Activated CD4-positive, alpha-beta T cell treated with anti-CD3 and anti-CD28 coated beads for 36 hours (primary cell): ENCODE measurements around the gene PRKD2. TPM values are rescaled to one million over a fixed set of nuclear protein-coding genes. Genes with fewer than 3 reads are reported as not detected.

Experiments used
- ATAC-seq: fragments of 200-7000 bp; cut with Tn5 transposase; one replicate; pipeline ENCODE4 v1.10.0; 2021; ENCODE audit warnings: mild to moderate bottlenecking, moderate library complexity
- CTCF ChIA-PET: fragments of 350-600 bp; sonication (Branson Sonifier 250); formaldehyde crosslinking; loops from one replicate; lab custom pipeline; 2021; ENCODE audit warnings: antibody characterized with exemption; lab: Charles Lee
- POLR2A ChIA-PET: fragments of 350-600 bp; sonication (Branson Sonifier 250); formaldehyde crosslinking; loops from one replicate; lab custom pipeline; 2021; ENCODE audit warnings: antibody characterized with exemption, inconsistent platforms; lab: Charles Lee
- DNase-seq: peaks from one replicate; pipeline ENCODE4 v3.0.0-alpha.2; 2020
- H3K27ac Mint-ChIP-seq: one replicate; pipeline ENCODE4 v1.8.0; 2021; ENCODE audit warnings: mixed read lengths
- H3K27me3 Mint-ChIP-seq: one replicate; pipeline ENCODE4 v1.8.0; 2021; ENCODE audit warnings: mixed read lengths
- H3K36me3 Mint-ChIP-seq: one replicate; pipeline ENCODE4 v1.8.0; 2021; ENCODE audit warnings: low read depth, mixed read lengths
- H3K4me1 Mint-ChIP-seq: one replicate; pipeline ENCODE4 v1.8.0; 2021; ENCODE audit warnings: mixed read lengths
- H3K4me3 Mint-ChIP-seq: one replicate; pipeline ENCODE4 v1.8.0; 2021; ENCODE audit warnings: mild to moderate bottlenecking, moderate library complexity, mixed read lengths
- H3K9me3 Mint-ChIP-seq: one replicate; pipeline ENCODE4 v1.8.0; 2021; ENCODE audit warnings: low read depth, mixed read lengths
- intact Hi-C, 2 experiments: fragments of 100-400 bp; cut with DNase I in 1 of 2; cut with micrococcal nuclease in 1 of 2; formaldehyde crosslinking; loops; one replicate each; pipeline versions ENCODE4 v1.14.2 to v1.15.1; 2022 to 2024; cut with DNase I, micrococcal nuclease
- total RNA-seq, 2 experiments: library from RNA; stranded (reverse); gene quantifications; one replicate each; pipeline ENCODE4 v1.2.3, GENCODE V29; 2021

Gene PRKD2
- total RNA-seq, 2 experiments from 2014 or later, result 76.0 to 78.3 TPM

DNA sequence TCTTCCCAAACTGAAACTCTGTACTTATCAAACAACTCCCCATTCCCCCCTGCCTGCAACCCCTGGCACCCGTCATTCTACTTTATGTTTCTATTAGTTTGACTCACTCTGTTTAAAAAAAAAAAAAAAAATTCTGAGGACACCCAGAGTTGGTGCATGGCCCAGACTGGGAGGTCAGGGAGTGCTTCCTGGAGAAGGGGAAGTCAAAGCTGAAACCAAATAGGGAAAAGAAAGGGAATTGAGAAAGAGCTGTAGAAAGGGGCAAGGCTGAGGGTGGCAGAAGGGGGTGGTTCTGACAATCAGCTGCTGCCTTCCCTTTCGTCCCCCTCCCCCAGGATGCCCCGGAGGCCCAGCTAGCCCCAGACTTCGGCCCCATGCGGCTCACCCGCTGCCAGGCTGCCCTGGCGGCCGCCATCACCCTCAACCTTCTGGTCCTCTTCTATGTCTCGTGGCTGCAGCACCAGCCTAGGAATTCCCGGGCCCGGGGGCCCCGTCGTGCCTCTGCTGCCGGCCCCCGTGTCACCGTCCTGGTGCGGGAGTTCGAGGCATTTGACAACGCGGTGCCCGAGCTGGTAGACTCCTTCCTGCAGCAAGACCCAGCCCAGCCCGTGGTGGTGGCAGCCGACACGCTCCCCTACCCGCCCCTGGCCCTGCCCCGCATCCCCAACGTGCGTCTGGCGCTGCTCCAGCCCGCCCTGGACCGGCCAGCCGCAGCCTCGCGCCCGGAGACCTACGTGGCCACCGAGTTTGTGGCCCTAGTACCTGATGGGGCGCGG lies 38.4 kb upstream of the PRKD2 start:
- Mint-ChIP-seq H3K4me1 (peaks cover 5% of the 10 kb centered on the region), H3K36me3 (peaks cover 9% of the 10 kb centered on the region), H3K4me3 (no peak overlapping the region), H3K9me3 (no peaks in the 10 kb centered on the region), H3K27ac (no peak overlapping the region), H3K27me3 (no peaks in the 10 kb centered on the region)
- no peak for DNase-seq
- no peak for ATAC-seq
- ChIA-PET POLR2A (interaction anchor here (0.6 kb wide), 1 partner anchor 23 kb away, joined by 4 read pairs; no protein-coding TSS in a partner anchor), CTCF (interaction anchor here (0.8 to 2.5 kb wide), 5 partner anchors 12 to 236 kb away, joined by 3 to 16 read pairs (median 4); no protein-coding TSS in a partner anchor)
- intact Hi-C loops, result loop anchor here in 1 of 2 experiments (10.0 kb wide), 1 partner anchor 240 kb away; no protein-coding TSS in a partner anchor

DNA sequence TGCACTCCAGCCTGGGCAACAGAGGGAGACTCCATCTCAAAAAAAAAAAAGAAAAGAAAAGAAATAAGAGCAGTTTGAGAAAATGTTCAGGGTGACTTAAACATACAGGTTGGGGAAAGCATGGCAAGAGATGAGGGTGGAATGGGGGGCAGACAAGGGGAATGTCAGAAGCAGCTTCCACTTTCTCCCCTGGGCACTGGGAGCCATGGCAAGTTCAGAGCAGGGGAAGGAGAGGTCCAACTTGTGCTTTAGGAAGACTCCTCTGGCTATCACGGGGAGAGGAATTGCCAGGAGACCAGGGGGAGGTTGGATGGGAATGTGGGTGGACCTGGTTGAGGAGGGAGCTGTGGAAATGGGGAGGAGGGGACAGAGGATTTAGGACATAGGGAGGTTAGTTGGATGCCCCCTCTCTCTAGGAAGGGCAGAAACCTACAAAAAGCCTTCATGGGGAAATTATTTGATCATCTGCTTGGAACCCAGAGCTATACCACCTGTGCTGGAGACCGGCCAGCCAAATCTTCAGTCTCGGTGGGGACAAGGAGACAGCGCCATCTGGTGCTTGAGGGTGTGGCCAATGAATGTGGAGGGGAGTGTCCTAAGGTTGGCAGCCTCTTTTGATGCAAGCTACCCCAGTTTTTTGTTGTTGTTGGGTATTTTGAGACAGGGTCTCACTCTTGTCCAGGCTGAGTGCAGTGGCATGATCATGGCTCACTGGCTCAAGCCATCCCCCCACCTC lies 36.7 kb upstream of the PRKD2 start:
- peak; percentile 91 for ATAC-seq
- Mint-ChIP-seq H3K36me3 (peaks cover 11% of the 10 kb centered on the region), H3K27me3 (no peaks in the 10 kb centered on the region), H3K4me3 (no peak overlapping the region), H3K27ac (no peak overlapping the region), H3K9me3 (no peaks in the 10 kb centered on the region), H3K4me1 (peaks cover 6% of the 10 kb centered on the region)
- peak; percentile 86 for DNase-seq
- ChIA-PET POLR2A (interaction anchor here (0.6 to 0.8 kb wide), 2 partner anchors 35 to 98 kb away, joined by 3 to 5 read pairs; partner anchors contain the start of gene SLC1A5), CTCF (interaction anchor here (0.5 to 1.9 kb wide), 33 partner anchors 9 to 227 kb away, joined by 3 to 21 read pairs (median 3); partner anchors contain the start of gene SLC1A5)
- intact Hi-C loops, result loop anchor here in 1 of 2 experiments (10.0 kb wide), 1 partner anchor 241 kb away; no protein-coding TSS in a partner anchor

DNA sequence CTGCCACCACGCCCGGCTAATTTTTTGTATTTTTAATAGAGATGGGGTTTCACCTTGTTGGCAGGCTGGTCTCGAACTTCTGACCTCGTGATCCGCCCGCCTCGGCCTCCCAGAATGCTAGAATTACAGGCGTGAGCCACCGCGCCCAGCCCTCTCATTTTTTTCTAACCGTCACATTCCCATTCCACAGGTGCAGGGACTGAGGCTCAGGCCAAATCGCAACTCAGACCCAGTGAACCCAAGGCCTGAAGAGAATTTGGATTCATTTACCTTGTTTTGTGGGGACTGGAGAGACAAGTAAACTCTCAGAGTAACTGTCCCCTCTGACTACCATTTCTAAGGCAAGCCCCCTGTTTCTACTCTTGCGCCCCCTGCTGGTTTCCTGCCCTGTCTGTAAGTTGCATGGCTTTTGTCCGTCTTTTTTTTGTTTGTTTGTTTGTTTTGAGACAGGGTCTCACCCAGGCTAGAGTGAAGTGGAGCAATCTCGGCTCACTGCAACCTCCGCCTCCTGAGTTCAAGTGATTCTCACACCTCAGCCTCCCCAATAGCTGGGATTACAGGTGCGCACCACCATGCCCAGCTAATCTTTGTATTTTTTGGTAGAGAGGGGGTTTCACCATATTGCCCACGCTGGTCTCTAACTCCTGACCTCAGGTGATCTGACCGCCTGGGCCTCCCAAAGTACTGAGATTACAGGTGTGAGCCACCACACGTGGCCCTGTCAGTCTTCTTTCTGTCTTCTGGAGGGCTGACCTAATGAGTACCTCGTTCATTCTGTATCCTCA lies 31.6 kb upstream of the PRKD2 start:
- peak; percentile 43 for ATAC-seq
- peak; percentile 92 for DNase-seq
- Mint-ChIP-seq H3K27ac (no peak overlapping the region), H3K36me3 (peaks cover 10% of the 10 kb centered on the region), H3K9me3 (no peaks in the 10 kb centered on the region), H3K4me3 (peak overlapping the region; percentile 44), H3K4me1 (peaks cover 34% of the 10 kb centered on the region), H3K27me3 (no peaks in the 10 kb centered on the region)
- intact Hi-C loops, result loop anchor here (1.0 to 10.0 kb wide), 5 partner anchors 36 to 299 kb away; partner anchors contain the start of gene TMEM160 (in 1 of the 2)
- POLR2A ChIA-PET, result interaction anchor here (0.6 kb wide), 1 partner anchor 92 kb away, joined by 5 read pairs; no protein-coding TSS in a partner anchor
- CTCF ChIA-PET, result interaction anchor here (0.6 to 3.2 kb wide), 18 partner anchors 9 to 725 kb away, joined by 3 to 18 read pairs (median 3); no protein-coding TSS in a partner anchor

GRCh38 chr19:46746281-46747057 lies 29.6 kb upstream of the PRKD2 start, which contains the start of gene STRN4:
STRN4 (minus strand) TSS chr19:46746450; CDS start chr19:46746430, 20 bp downstream.
- Mint-ChIP-seq H3K27me3 (no peaks in the 10 kb centered on the region), H3K9me3 (no peaks in the 10 kb centered on the region), H3K4me1 (peaks cover 49% of the 10 kb centered on the region), H3K27ac (peak within 1 kb of the TSS; percentile 89), H3K36me3 (peaks cover 10% of the 10 kb centered on the region), H3K4me3 (peak within 1 kb of the TSS; percentile 89)
- ChIA-PET POLR2A (no interaction called here), CTCF (interaction anchor here (0.6 to 0.8 kb wide), 3 partner anchors 59 to 672 kb away, joined by 3 to 5 read pairs (median 3); no protein-coding TSS in a partner anchor)
- intact Hi-C loops, result loop anchor here (1.0 to 10.0 kb wide), 8 partner anchors 29 to 301 kb away; partner anchors contain the start of genes ARHGAP35 (in 1 of the 2), CALM3 (in 1 of the 2), PRKD2 (in 1 of the 2) and SLC1A5 (in 1 of the 2)
- ATAC-seq (peak; percentile 68), DNase-seq (peak; percentile 73)

GRCh38 chr19:46745521-46746280 lies 28.8 kb upstream of the PRKD2 start, which contains the start of gene FKRP:
FKRP (plus strand) TSS chr19:46746057; CDS start chr19:46755451, 9,394 bp downstream.
- intact Hi-C loops, result loop anchor here (1.0 to 10.0 kb wide), 8 partner anchors 28 to 302 kb away; partner anchors contain the start of genes ARHGAP35 (in 1 of the 2), CALM3 (in 1 of the 2), PRKD2 (in 1 of the 2) and SLC1A5 (in 1 of the 2)
- H3K27ac Mint-ChIP-seq, result peak within 1 kb of the TSS; percentile 89
- H3K9me3 Mint-ChIP-seq, result no peaks in the 10 kb centered on the region
- no peaks in the 10 kb centered on the region for H3K27me3 Mint-ChIP-seq
- CTCF ChIA-PET, result interaction anchor here (0.6 to 1.9 kb wide), 3 partner anchors 17 to 671 kb away, joined by 3 to 4 read pairs (median 3); no protein-coding TSS in a partner anchor
- peaks cover 54% of the 10 kb centered on the region for H3K4me1 Mint-ChIP-seq
- DNase-seq (peak; percentile 55), ATAC-seq (peak; percentile 54)
- peaks cover 13% of the 10 kb centered on the region for H3K36me3 Mint-ChIP-seq
- peak within 1 kb of the TSS; percentile 89 for H3K4me3 Mint-ChIP-seq
- POLR2A ChIA-PET, result interaction anchor here (0.5 kb wide), 1 partner anchor 333 kb away, joined by 5 read pairs; no protein-coding TSS in a partner anchor

GRCh38 chr19:46745030-46745429 lies 28.1 kb upstream of the PRKD2 start:
- Mint-ChIP-seq H3K4me1 (peaks cover 59% of the 10 kb centered on the region), H3K9me3 (no peaks in the 10 kb centered on the region), H3K27ac (peak overlapping the region; percentile 89), H3K36me3 (peaks cover 16% of the 10 kb centered on the region), H3K4me3 (peak overlapping the region; percentile 89), H3K27me3 (no peaks in the 10 kb centered on the region)
- ChIA-PET POLR2A (interaction anchor here (0.5 kb wide), 1 partner anchor 334 kb away, joined by 5 read pairs; no protein-coding TSS in a partner anchor), CTCF (interaction anchor here (0.6 to 1.9 kb wide), 4 partner anchors 16 to 211 kb away, joined by 3 to 6 read pairs (median 4); no protein-coding TSS in a partner anchor)
- intact Hi-C loops, result loop anchor here (5.0 to 10.0 kb wide), 3 partner anchors 33 to 302 kb away; partner anchors contain the start of gene TMEM160 (in 1 of the 2)
- ATAC-seq (no peak), DNase-seq (no peak)

GRCh38 chr19:46744005-46744691 lies 27.2 kb upstream of the PRKD2 start:
- Mint-ChIP-seq H3K36me3 (peaks cover 20% of the 10 kb centered on the region), H3K4me1 (peaks cover 59% of the 10 kb centered on the region)
- POLR2A ChIA-PET, result no interaction called here

DNA sequence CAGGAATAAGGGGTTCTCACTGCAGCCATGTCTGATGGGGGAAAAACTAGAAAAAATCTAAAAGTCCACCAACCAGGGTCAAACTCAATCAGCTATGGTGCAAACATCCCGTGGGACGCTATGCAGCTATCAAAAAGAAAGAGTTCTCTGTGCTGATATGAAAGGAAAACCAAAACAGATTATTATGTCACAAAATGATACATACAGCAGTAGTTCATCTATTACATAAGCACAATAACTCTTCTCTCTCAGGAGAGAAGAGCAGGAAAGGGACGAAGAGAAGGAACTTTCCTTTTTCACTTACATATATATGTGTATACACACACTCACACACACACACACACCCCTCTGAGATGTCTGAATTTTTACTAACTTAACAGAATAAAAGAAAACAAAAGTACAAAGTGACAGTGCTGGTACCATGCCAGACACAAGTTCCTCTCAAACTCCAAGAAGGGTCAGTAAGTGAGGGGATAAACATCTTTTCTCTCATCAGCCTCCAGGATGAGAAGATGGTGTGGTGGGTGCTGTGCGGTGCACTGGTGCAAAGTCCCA lies 26.1 kb upstream of the PRKD2 start:
- CTCF ChIA-PET, result interaction anchor here (1.0 to 1.4 kb wide), 2 partner anchors 14 to 214 kb away, joined by 3 to 4 read pairs; no protein-coding TSS in a partner anchor
- peaks cover 54% of the 10 kb centered on the region for H3K4me1 Mint-ChIP-seq
- ATAC-seq, result no peak
- intact Hi-C loops, result loop anchor here in 1 of 2 experiments (10.0 kb wide), 1 partner anchor 218 kb away; no protein-coding TSS in a partner anchor
- H3K27ac Mint-ChIP-seq, result no peak overlapping the region
- H3K9me3 Mint-ChIP-seq, result no peaks in the 10 kb centered on the region
- peaks cover 19% of the 10 kb centered on the region for H3K36me3 Mint-ChIP-seq
- no peak overlapping the region for H3K4me3 Mint-ChIP-seq
- no peaks in the 10 kb centered on the region for H3K27me3 Mint-ChIP-seq
- no peak for DNase-seq
- POLR2A ChIA-PET, result interaction anchor here (0.7 kb wide), 1 partner anchor 16 kb away, joined by 3 read pairs; no protein-coding TSS in a partner anchor

More at GRCh38 chr19:46744005-46744691, 27.2 kb upstream of the PRKD2 start:
- intact Hi-C loops, result loop anchor here in 1 of 2 experiments (10.0 kb wide), 1 partner anchor 219 kb away; no protein-coding TSS in a partner anchor
- CTCF ChIA-PET, result interaction anchor here (0.6 to 1.9 kb wide), 6 partner anchors 10 to 210 kb away, joined by 3 to 6 read pairs (median 4); no protein-coding TSS in a partner anchor
- Mint-ChIP-seq H3K9me3 (no peaks in the 10 kb centered on the region), H3K27me3 (no peaks in the 10 kb centered on the region), H3K4me3 (peak overlapping the region; percentile 89), H3K27ac (peak overlapping the region; percentile 47)
- ATAC-seq (no peak), DNase-seq (no peak)
